A673 (cell line): Measurements from ENCODE around the gene SHISA9. TPM values are rescaled to one million over a fixed set of nuclear protein-coding genes. Genes with fewer than 3 reads are reported as not detected.

Experiments
- BruUV-seq: library from RNA; stranded (reverse); fragments of 400-500 nt; replicated peaks from 2 replicates; lab custom pipeline; 2021; lab: Mats Ljungman, UMichigan
- CTCF ChIA-PET: fragments of 300-600 bp; sonication (Branson Sonifier 250); formaldehyde crosslinking; loops from one replicate; lab custom pipeline; 2022; ENCODE audit warnings: antibody characterized with exemption; lab: Charles Lee
- POLR2A ChIA-PET: fragments of 300-600 bp; sonication (Branson Sonifier 250); formaldehyde crosslinking; loops from one replicate; lab custom pipeline; 2022; ENCODE audit warnings: antibody characterized with exemption; ENCODE audit not compliant: low non-redundant PET; lab: Charles Lee
- DNase-seq: peaks from one replicate; pipeline ENCODE4 v3.0.0-alpha.2; 2015; ENCODE audit warnings: low spot score
- H3K27ac ChIP-seq: fragments of 200-600 bp; sonication (generic); 2 replicates; pipeline ENCODE4 v1.5.1; 2016; ENCODE audit warnings: mixed run types, low read depth, mild to moderate bottlenecking, mixed read lengths, antibody characterized with exemption, low read length; ENCODE audit not compliant: poor library complexity, severe bottlenecking
- H3K27me3 ChIP-seq: fragments of 200-600 bp; sonication (generic); replicated peaks from 2 replicates; pipeline ENCODE4 v1.6.1; 2017; ENCODE audit warnings: mixed run types, low read depth, mild to moderate bottlenecking, mixed read lengths, antibody characterized with exemption, low read length; ENCODE audit not compliant: insufficient read depth, poor library complexity
- H3K36me3 ChIP-seq: fragments of 200-600 bp; sonication (generic); 2 replicates; pipeline ENCODE4 v1.6.1; 2016; ENCODE audit warnings: mixed run types, mild to moderate bottlenecking, mixed read lengths, antibody characterized with exemption, low read length; ENCODE audit not compliant: insufficient read depth, poor library complexity, severe bottlenecking
- H3K4me1 ChIP-seq: fragments of 200-600 bp; sonication (generic); 2 replicates; pipeline ENCODE4 v1.6.1; 2017; ENCODE audit warnings: mixed run types, mild to moderate bottlenecking, mixed read lengths, antibody characterized with exemption, low read length; ENCODE audit not compliant: insufficient read depth, poor library complexity, severe bottlenecking
- H3K4me3 ChIP-seq: fragments of 200-600 bp; sonication (generic); 2 replicates; pipeline ENCODE4 v1.5.1; 2016; ENCODE audit warnings: low read depth, mixed run types, mild to moderate bottlenecking, mixed read lengths, low read length; ENCODE audit not compliant: poor library complexity, severe bottlenecking
- H3K9me3 ChIP-seq: fragments of 200-600 bp; sonication (generic); 2 replicates; pipeline ENCODE4 v1.6.1; 2016; ENCODE audit warnings: mixed run types, low read depth, mild to moderate bottlenecking, mixed read lengths, antibody characterized with exemption, low read length; ENCODE audit not compliant: poor library complexity, severe bottlenecking
- CTCF ChIP-seq: fragments of 300-800, 200-600 bp; sonication (generic); conservative IDR thresholded peaks from 2 replicates; pipeline ENCODE4 v1.5.1; 2017; ENCODE audit warnings: low read depth, mild to moderate bottlenecking, antibody characterized with exemption, low read length, moderate library complexity, mixed read lengths
- EZH2 ChIP-seq: fragments of 200-600 bp; sonication (generic); IDR thresholded peaks from 2 replicates; pipeline ENCODE4 v1.6.1; 2017; ENCODE audit warnings: borderline replicate concordance, low read depth, mild to moderate bottlenecking, mixed read lengths, antibody characterized with exemption, low read length; ENCODE audit not compliant: poor library complexity, severe bottlenecking
- intact Hi-C: fragments of 100-400 bp; cut with micrococcal nuclease; formaldehyde crosslinking; loops from one replicate; pipeline ENCODE4 v1.10.0; 2022; ENCODE audit not compliant: unreplicated experiment
- total RNA-seq: library from RNA; stranded (reverse); gene quantifications from 2 replicates; pipeline ENCODE4 v1.2.3, GENCODE V29; 2021

The SHISA9 gene
- total RNA-seq, 1 experiment from 2014 or later: not detected

- Histone ChIP-seq H3K4me3 (no peak overlapping the region), H3K36me3 (no peaks in the 10 kb centered on the region), H3K4me1 (no peaks in the 10 kb centered on the region), H3K9me3 (no peaks in the 10 kb centered on the region), H3K27me3 (no peaks in the 10 kb centered on the region), H3K27ac (no peak overlapping the region)
- POLR2A ChIA-PET: no interaction called here
- TF ChIP-seq CTCF (no peak), EZH2 (no peak)
- no TSS peak for BruUV-seq
- intact Hi-C loops: no loop called here
- no peak for DNase-seq
- CTCF ChIA-PET: no interaction called here
Observed at GRCh38 chr16:12862327-12862726, 39.1 kb upstream of the SHISA9 start.

DNA sequence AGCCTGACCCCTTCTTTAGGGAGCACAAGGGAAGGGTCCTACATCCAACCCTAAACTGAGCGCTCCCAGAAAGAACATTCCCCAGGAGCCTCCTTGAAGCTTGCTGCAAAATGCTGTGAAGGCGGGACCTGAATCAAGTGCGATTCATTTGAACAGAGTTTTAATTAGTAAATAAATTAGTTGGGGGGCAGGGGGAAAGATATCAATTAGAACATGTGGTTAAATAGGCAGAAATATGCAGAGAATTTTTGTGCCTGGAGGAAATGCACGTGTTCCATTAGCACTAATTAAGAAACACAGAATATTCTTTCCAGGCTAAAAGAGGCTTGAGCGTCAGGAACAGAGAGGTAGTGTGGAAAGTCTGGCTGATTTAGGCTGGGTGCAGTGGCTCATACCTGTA, 38.5 kb upstream of the SHISA9 start:
- TF ChIP-seq EZH2 (no peak), CTCF (no peak)
- intact Hi-C loops: no loop called here
- H3K4me1 ChIP-seq: no peaks in the 10 kb centered on the region
- H3K27ac ChIP-seq: no peak overlapping the region
- no peaks in the 10 kb centered on the region for H3K27me3 ChIP-seq
- ChIA-PET CTCF (no interaction called here), POLR2A (no interaction called here)
- no TSS peak for BruUV-seq
- no peak for DNase-seq
- no peaks in the 10 kb centered on the region for H3K36me3 ChIP-seq
- H3K4me3 ChIP-seq: no peak overlapping the region
- no peaks in the 10 kb centered on the region for H3K9me3 ChIP-seq

GRCh38 chr16:12866981-12867551, 34.3 kb upstream of the SHISA9 start:
- H3K4me1 ChIP-seq: no peaks in the 10 kb centered on the region
- DNase-seq: no peak
- no peak overlapping the region for H3K4me3 ChIP-seq
- no peaks in the 10 kb centered on the region for H3K9me3 ChIP-seq
- H3K36me3 ChIP-seq: no peaks in the 10 kb centered on the region
- no peak overlapping the region for H3K27ac ChIP-seq
- CTCF ChIA-PET: no interaction called here
- POLR2A ChIA-PET: no interaction called here
- no TSS peak for BruUV-seq
- intact Hi-C loops: no loop called here
- TF ChIP-seq EZH2 (no peak), CTCF (no peak)
- H3K27me3 ChIP-seq: no peaks in the 10 kb centered on the region
